Ovary (tissue), 9 donors: Measurements from ENCODE around the gene FGR. TPM values are rescaled to one million over a fixed set of nuclear protein-coding genes. Genes with fewer than 3 reads are reported as not detected.

Source experiments
- DNase-seq, 5 donors: peaks; one replicate each; pipeline ENCODE4 v3.0.0-alpha.2; 2019 to 2020
- H3K27ac ChIP-seq, 2 donors: fragments of 200-600 bp; one replicate each; pipeline versions ENCODE4 v1.5.1 to v1.8.0; 2019 to 2022
- H3K27me3 ChIP-seq: fragments of 200-600 bp; one replicate; pipeline ENCODE4 v1.8.0; 2022
- H3K36me3 ChIP-seq: fragments of 200-600 bp; sonication (generic); one replicate; pipeline ENCODE4 v1.5.1; 2019
- H3K4me1 ChIP-seq: one replicate; pipeline ENCODE4 v1.8.1; 2013; ENCODE audit warnings: mild to moderate bottlenecking, moderate library complexity; ENCODE audit not compliant: insufficient read depth
- H3K4me3 ChIP-seq: fragments of 200-600 bp; sonication (generic); one replicate; pipeline ENCODE4 v1.5.1; 2017
- H3K9me3 ChIP-seq, 2 donors: fragments of 200-600 bp in 1 of 2; sonication (generic) in 1 of 2; one replicate each; pipeline versions ENCODE4 v1.5.1 to v1.8.1; 2013 to 2019; ENCODE audit warnings: mild to moderate bottlenecking in 1 of 2, moderate library complexity in 1 of 2
- CTCF ChIP-seq, 3 donors: fragments of 450-650 bp in 2 of 3; fragments of 200-600 bp in 1 of 3; IDR thresholded peaks; one replicate each; pipeline versions ENCODE4 v1.5.1 to v1.8.0; 2016 to 2022; ENCODE audit warnings: antibody characterized with exemption in 3 of 3, mild to moderate bottlenecking in 1 of 3
- EP300 ChIP-seq: sonication (generic); formaldehyde crosslinking; IDR thresholded peaks from one replicate; pipeline ENCODE4 v1.6.1; 2017; ENCODE audit warnings: antibody characterized with exemption
- POLR2A ChIP-seq: fragments of 450-650 bp; IDR thresholded peaks from one replicate; pipeline ENCODE4 v1.6.1; 2017; ENCODE audit warnings: antibody characterized with exemption, mild to moderate bottlenecking, moderate library complexity
- WGBS, 3 donors: extraction: QIAGEN DNeasy Blood & Tissue Kit in 1 of 3; methylation state at CpG; one replicate each; pipeline versions ENCODE4 v1.1.5 to v1.1.7; 2013 to 2017; 5-methylcytosine and 5-hydroxymethylcytosine counted together
- intact Hi-C, 4 donors: fragments of 100-400 bp; cut with DNase I; formaldehyde crosslinking; loops; one replicate each; pipeline versions ENCODE4 v1.11.0 to v1.15.1; 2022 to 2023
- polyA plus RNA-seq, 2 donors: library from polyadenylated mRNA; stranded (reverse); fragments of 200-250 nt in 1 of 2; fragments of 350-450 nt in 1 of 2; fragmentation: Illumina TruSeq in 1 of 2; extraction: RNeasy Lipid Tissue Mini Kit (QIAGEN cat#74804) in 1 of 2; gene quantifications; one replicate each; pipeline ENCODE4 v1.2.3, GENCODE V29; 2013 to 2014
- total RNA-seq, 7 donors: library from RNA; depleted of rRNA in 2 of 7; stranded (reverse); fragments of >200 nt in 2 of 7; fragmentation: NEBNext Ultra II Directional in 3 of 7; extraction: Animal tissue kit (Norgen Biotek cat#: 25700) in 3 of 7; gene quantifications; one replicate each; pipeline versions ENCODE4 v1.1.0 to v1.2.4, GENCODE V29; 2016 to 2023
- donor health status: DM: no; HTN: no; CAD: no; lungs with moderate emphysema.
- donor health status: DM: no; HTN: no; CAD: no.
- donor health status: Bipolar disorder and iron deficiency.
- donor health status: DM: yes; HTN: yes; CAD: no.
- donor health status: DM: no; HTN: no; CAD: no.
- donor health status: DM: yes; HTN: yes; CAD: no.

Gene FGR
- total and polyA plus RNA-seq, 9 donors, result 1.1 to 14.1 (median 4.2) TPM

GRCh38 chr1:27669876-27670275 is 34.9 kb upstream of the FGR start:
- WGBS, 3 donors, result 45 to 63% (median 54%) methylated on average over 4 of the region's 4 CpGs
- Histone ChIP-seq H3K4me1 (peaks cover 2% of the 10 kb centered on the region), H3K27ac (no peak overlapping the region), H3K9me3 (no peaks in the 10 kb centered on the region), H3K4me3 (no peak overlapping the region), H3K36me3 (no peaks in the 10 kb centered on the region), H3K27me3 (no peaks in the 10 kb centered on the region)
- no peak for TF ChIP-seq EP300
- TF ChIP-seq POLR2A, result no peak
- DNase-seq, result no peak
- intact Hi-C loops, result loop anchor here in 3 of 4 donors (10.0 kb wide), 3 partner anchors 55 to 275 kb away; partner anchors contain the start of genes GPR3 (in 2 of the 3) and FAM76A (in 1 of the 3)

GRCh38 chr1:27668808-27669723 is 34.1 kb upstream of the FGR start:
- DNase-seq, result peak; percentile 68 to 89 (median 82)
- intact Hi-C loops, result loop anchor here in 3 of 4 donors (10.0 kb wide), 3 partner anchors 56 to 274 kb away; partner anchors contain the start of genes GPR3 (in 2 of the 3) and FAM76A (in 1 of the 3)
- H3K27me3 ChIP-seq, result no peaks in the 10 kb centered on the region
- H3K4me1 ChIP-seq, result peaks cover 2% of the 10 kb centered on the region
- peak overlapping the region; percentile 43 for H3K4me3 ChIP-seq
- WGBS, 3 donors, result 15 to 16% (median 16%) methylated on average over 36 of the region's 36 CpGs
- peak overlapping the region; percentile 39 to 52 for H3K27ac ChIP-seq
- no peaks in the 10 kb centered on the region for H3K36me3 ChIP-seq
- peak; percentile 76 to 80 (median 79) for TF ChIP-seq CTCF (IDR thresholded peaks at IDR 0.05)
- TF ChIP-seq POLR2A, result no peak
- TF ChIP-seq EP300, result no peak
- H3K9me3 ChIP-seq, result no peaks in the 10 kb centered on the region

- H3K4me3 ChIP-seq, result no peak overlapping the region
- no peaks in the 10 kb centered on the region for H3K9me3 ChIP-seq
- intact Hi-C loops, result loop anchor here in 3 of 4 donors (10.0 kb wide), 3 partner anchors 57 to 273 kb away; partner anchors contain the start of genes GPR3 (in 2 of the 3) and FAM76A (in 1 of the 3)
- no peak for TF ChIP-seq CTCF (IDR thresholded peaks at IDR 0.05)
- no peak for TF ChIP-seq POLR2A
- no peak for TF ChIP-seq EP300
- WGBS, 3 donors, result 83 to 85% (median 84%) methylated on average over 41 to 42 of the region's 42 CpGs
- peaks cover 2% of the 10 kb centered on the region for H3K4me1 ChIP-seq
- H3K36me3 ChIP-seq, result no peaks in the 10 kb centered on the region
- no peak overlapping the region for H3K27ac ChIP-seq
- DNase-seq, result no peak
- H3K27me3 ChIP-seq, result no peaks in the 10 kb centered on the region
Measured at GRCh38 chr1:27668121-27668807, 33.3 kb upstream of the FGR start.

GRCh38 chr1:27666791-27667254 is 31.8 kb upstream of the FGR start:
- no peaks in the 10 kb centered on the region for H3K36me3 ChIP-seq
- H3K27ac ChIP-seq, result no peak overlapping the region
- 72 to 81% (median 76%) methylated on average over 6 of the region's 6 CpGs for WGBS, 3 donors
- no peak overlapping the region for H3K4me3 ChIP-seq
- no peaks in the 10 kb centered on the region for H3K27me3 ChIP-seq
- TF ChIP-seq CTCF (IDR thresholded peaks at IDR 0.05), result no peak
- TF ChIP-seq POLR2A, result no peak
- no peak for TF ChIP-seq EP300
- intact Hi-C loops, result loop anchor here in 3 of 4 donors (10.0 kb wide), 3 partner anchors 58 to 272 kb away; partner anchors contain the start of genes GPR3 (in 2 of the 3) and FAM76A (in 1 of the 3)
- H3K4me1 ChIP-seq, result peaks cover 6% of the 10 kb centered on the region
- no peaks in the 10 kb centered on the region for H3K9me3 ChIP-seq
- DNase-seq, result no peak
